ENCODE results near the gene PIEZO1. TPM values are rescaled to one million over a fixed set of nuclear protein-coding genes. Genes with fewer than 3 reads are reported as not detected.

The PIEZO1 gene
- total and polyA plus RNA-seq, 10 of the 15 experiments (the other 5 are each of a cell fraction or from before 2014, with no cell fraction given) = 1.3 to 169 (median 33.4) TPM

DNA sequence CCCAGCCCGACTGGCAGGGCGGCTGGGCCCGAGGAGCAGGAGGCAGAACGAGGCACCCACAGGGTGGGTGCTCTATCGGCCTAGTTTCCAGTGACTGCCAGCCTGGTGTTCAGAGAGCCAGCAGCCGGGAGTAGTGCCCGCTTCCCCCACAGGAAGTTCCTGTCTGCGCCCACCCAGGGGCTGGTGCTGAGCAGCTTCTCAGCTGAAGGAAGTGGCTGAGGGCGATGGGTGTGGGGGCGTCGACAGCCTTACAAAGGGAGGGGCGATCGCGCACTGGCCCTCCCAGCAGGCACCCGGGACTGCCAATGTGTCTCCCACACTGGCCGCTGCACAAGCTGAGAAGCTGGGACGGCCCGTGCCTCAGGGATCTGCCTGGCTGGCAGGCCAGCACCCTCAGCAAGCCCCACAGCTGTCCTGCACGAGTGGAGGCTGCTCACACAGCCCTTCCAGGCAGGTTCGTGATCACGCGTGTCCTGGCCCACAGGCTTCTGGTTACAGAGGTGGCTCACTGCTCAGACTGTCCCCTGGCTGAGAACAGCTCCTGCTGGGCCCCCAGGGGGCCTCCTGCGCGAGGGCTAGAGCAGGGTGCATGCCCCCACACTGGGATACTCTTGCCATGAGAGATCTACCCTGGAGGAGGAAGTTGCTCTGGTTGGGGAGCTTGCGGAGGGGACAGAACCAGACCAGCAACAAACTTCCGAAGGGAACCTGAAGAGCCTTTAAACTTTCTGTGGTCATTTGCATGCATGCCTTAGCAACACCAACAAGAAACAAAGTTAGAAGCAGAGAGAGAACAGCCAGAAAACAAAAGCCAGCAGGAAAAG is 81.3 kb downstream of the PIEZO1 start:
- no peaks in the 10 kb centered on the region for H3K9me3 ChIP-seq (replicated peaks; ENCODE audit: control insufficient read depth, insufficient read depth, low read length)
- in situ Hi-C loops (cut with MboI) (no loop called here), intact Hi-C loops (cut with micrococcal nuclease; ENCODE audit: unreplicated experiment) (no loop called here)
- peaks cover 56% of the 10 kb centered on the region for H3K4me1 ChIP-seq (ENCODE audit: control insufficient read depth, insufficient read depth, low read length)
- DNase-seq (ENCODE audit: low read depth, low spot score) = no peak
- no peaks in the 10 kb centered on the region for H4K20me1 ChIP-seq (ENCODE audit: control insufficient read depth, insufficient read depth)
- peak overlapping the region; percentile 25 for H3K9ac ChIP-seq (ENCODE audit: control insufficient read depth, insufficient read depth, low read length)
- no peaks in the 10 kb centered on the region for H3K27me3 ChIP-seq (replicated peaks in 1 of 2; ENCODE audit: control insufficient read depth in 2 of 2, insufficient read depth in 2 of 2, low read length in 1 of 2)
- RAD21 ChIA-PET (ENCODE audit: unreplicated experiment) = interaction anchor here (1.1 to 1.6 kb wide), 4 partner anchors 23 to 108 kb away, joined by 3 to 9 read pairs (median 4); partner anchors contain the start of genes APRT and PIEZO1
- H3K36me3 ChIP-seq (ENCODE audit: control insufficient read depth in 2 of 2, insufficient read depth in 2 of 2, low read length in 1 of 2) = peaks cover 0 to 1% of the 10 kb centered on the region in 2 experiments; a peak in 1 of 4 replicates
- peak overlapping the region; percentile 88 for H3K4me2 ChIP-seq (ENCODE audit: control insufficient read depth, insufficient read depth)
- WGBS (ENCODE audit: insufficient coverage, insufficient replicate concordance, low lambda C conversion rate, missing lambda C conversion rate) = 2% methylated on average over 26 of the region's 26 CpGs
- CTCF ChIA-PET = interaction anchor here (0.5 to 2.6 kb wide), 5 partner anchors 17 to 91 kb away, joined by 3 to 7 read pairs (median 4); partner anchors contain the start of gene SNAI3
- H3K4me3 ChIP-seq = peak overlapping the region; percentile 90
- peak overlapping the region; percentile 20; the same call in 1 of the 2 replicates for H2AFZ ChIP-seq (ENCODE audit: control insufficient read depth, low read depth, low read length)
- peak; percentile 84 for FAIRE-seq
- SMC1A ChIA-PET (ENCODE audit: uncharacterized antibody, unreplicated experiment) = interaction anchor here (1.0 to 2.9 kb wide), 3 partner anchors 23 to 154 kb away, joined by 3 to 13 read pairs (median 3); no protein-coding TSS in a partner anchor
- ATAC-seq = peak; percentile 33
- peak overlapping the region; percentile 73 for H3K27ac ChIP-seq (ENCODE audit: control insufficient read depth, insufficient read depth)
- peaks cover 55% of the 10 kb centered on the region for H3K79me2 ChIP-seq (ENCODE audit: control insufficient read depth, insufficient read depth, low read length)
- POLR2A ChIA-PET = interaction anchor here (0.8 to 1.4 kb wide), 5 partner anchors 16 to 65 kb away, joined by 3 read pairs; no protein-coding TSS in a partner anchor
- BruUV-seq (replicated peaks) = no TSS peak
- TF ChIP-seq MTA2 (IDR thresholded peaks at IDR 0.05; ENCODE audit: low read depth) (0 out of 2 replicates have a peak, but pooled peaks have one; percentile 12), ATF7 (IDR thresholded peaks at IDR 0.05; ENCODE audit: low read depth) (no peak), SUZ12 (IDR thresholded peaks at IDR 0.05; ENCODE audit: unreplicated experiment) (no peak), EGR1 (IDR thresholded peaks at IDR 0.05; ENCODE audit: borderline replicate concordance in 1 of 2, low read depth in 2 of 2, low read length in 2 of 2) (peak in 1 of 2 experiments; percentile 86; a peak in 2 of 3 replicates), ZNF687 (IDR thresholded peaks at IDR 0.05) (0 out of 2 replicates have a peak, but pooled peaks have one; percentile 6), DPF2 (IDR thresholded peaks at IDR 0.05) (peak; percentile 50; the same call in 1 of the 2 replicates), RUNX3 (IDR thresholded peaks at IDR 0.05; ENCODE audit: low read length) (peak; percentile 48; the same call in 1 of the 2 replicates), ZNF217 (IDR thresholded peaks at IDR 0.05) (no peak), EP300 (IDR thresholded peaks at IDR 0.05; ENCODE audit: borderline replicate concordance in 1 of 2, control insufficient read depth in 1 of 2, low read depth in 2 of 2, low read length in 2 of 2) (no peak), IKZF1 (conservative IDR thresholded peaks at IDR 0.05) (peak; percentile 64), EED (IDR thresholded peaks at IDR 0.05; ENCODE audit: low read depth) (no peak), SIN3A (IDR thresholded peaks at IDR 0.05; ENCODE audit: low read depth, low read length) (peak; percentile 38; the same call in 1 of the 2 replicates), KLF5 (IDR thresholded peaks at IDR 0.05; ENCODE audit: partially characterized antibody) (peak; percentile 10), POLR2A (IDR thresholded peaks at IDR 0.05; ENCODE audit: low read depth, low read length) (peak; percentile 34; the same call in 1 of the 2 replicates), NBN (IDR thresholded peaks at IDR 0.05) (0 out of 2 replicates have a peak, but pooled peaks have one; percentile 36)
- TF ChIP-seq, protein P1, sequence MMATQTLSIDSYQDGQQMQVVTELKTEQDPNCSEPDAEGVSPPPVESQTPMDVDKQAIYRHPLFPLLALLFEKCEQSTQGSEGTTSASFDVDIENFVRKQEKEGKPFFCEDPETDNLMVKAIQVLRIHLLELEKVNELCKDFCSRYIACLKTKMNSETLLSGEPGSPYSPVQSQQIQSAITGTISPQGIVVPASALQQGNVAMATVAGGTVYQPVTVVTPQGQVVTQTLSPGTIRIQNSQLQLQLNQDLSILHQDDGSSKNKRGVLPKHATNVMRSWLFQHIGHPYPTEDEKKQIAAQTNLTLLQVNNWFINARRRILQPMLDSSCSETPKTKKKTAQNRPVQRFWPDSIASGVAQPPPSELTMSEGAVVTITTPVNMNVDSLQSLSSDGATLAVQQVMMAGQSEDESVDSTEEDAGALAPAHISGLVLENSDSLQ (IDR thresholded peaks at IDR 0.05) = 0 out of 2 replicates have a peak, but pooled peaks have one; percentile 7
- TF ChIP-seq, protein P2, sequence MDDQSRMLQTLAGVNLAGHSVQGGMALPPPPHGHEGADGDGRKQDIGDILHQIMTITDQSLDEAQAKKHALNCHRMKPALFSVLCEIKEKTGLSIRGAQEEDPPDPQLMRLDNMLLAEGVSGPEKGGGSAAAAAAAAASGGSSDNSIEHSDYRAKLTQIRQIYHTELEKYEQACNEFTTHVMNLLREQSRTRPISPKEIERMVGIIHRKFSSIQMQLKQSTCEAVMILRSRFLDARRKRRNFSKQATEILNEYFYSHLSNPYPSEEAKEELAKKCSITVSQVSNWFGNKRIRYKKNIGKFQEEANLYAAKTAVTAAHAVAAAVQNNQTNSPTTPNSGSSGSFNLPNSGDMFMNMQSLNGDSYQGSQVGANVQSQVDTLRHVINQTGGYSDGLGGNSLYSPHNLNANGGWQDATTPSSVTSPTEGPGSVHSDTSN (IDR thresholded peaks at IDR 0.05; ENCODE audit: insufficient replicate concordance, low read depth, low read length) = peak; percentile 3

All from GM12878 (cell line).